ES-I3 (cell line): ENCODE measurements around the gene GCNA.
"Not testable (repeated sequence)": the region's sequence is repeated elsewhere in the genome, so short reads cannot be mapped to it uniquely, and the experiment has no call there.

Experiments
- H3K36me3 ChIP-seq: 2 replicates; pipeline ENCODE4 v1.6.1; 2013; ENCODE audit warnings: mild to moderate bottlenecking, low read length, control low read depth, moderate library complexity; ENCODE audit not compliant: insufficient read depth
- H3K4me1 ChIP-seq: 2 replicates; pipeline ENCODE4 v1.6.1; 2013; ENCODE audit warnings: mild to moderate bottlenecking, control low read depth, low read length; ENCODE audit not compliant: insufficient read depth
- H3K9ac ChIP-seq: 2 replicates; pipeline ENCODE4 v1.6.1; 2013; ENCODE audit warnings: low read depth, mild to moderate bottlenecking, low read length, moderate library complexity
- H3K9me3 ChIP-seq: 2 replicates; pipeline ENCODE4 v1.6.1; 2013; ENCODE audit warnings: mild to moderate bottlenecking, low read length, moderate library complexity; ENCODE audit not compliant: control insufficient read depth, insufficient read depth

The GCNA gene

DNA sequence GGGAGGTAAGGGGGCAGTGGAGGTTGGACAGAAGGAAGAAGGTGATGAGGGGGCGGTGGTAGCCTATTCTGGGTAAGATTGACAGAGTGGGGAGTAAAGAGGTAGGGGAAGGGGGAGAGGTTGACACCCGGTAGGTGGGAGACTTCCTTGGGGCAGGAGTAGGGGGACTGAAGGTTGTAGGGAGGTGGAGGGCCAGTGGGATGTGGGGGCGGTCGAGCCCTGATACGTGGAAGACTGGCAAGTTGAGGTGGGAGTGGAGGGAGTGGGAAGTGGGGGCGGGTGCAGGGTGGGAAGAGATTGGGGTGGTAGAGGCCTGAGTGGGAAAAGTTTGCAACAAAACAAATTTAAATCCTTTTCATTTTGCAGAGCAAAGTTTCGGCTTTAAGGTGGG lies 1.7 kb downstream of the GCNA start:
- no peaks in the 10 kb centered on the region for H3K9me3 ChIP-seq
- H3K9ac ChIP-seq = no peak overlapping the region
- H3K4me1 ChIP-seq = no peaks in the 10 kb centered on the region
- H3K36me3 ChIP-seq = no peaks in the 10 kb centered on the region

DNA sequence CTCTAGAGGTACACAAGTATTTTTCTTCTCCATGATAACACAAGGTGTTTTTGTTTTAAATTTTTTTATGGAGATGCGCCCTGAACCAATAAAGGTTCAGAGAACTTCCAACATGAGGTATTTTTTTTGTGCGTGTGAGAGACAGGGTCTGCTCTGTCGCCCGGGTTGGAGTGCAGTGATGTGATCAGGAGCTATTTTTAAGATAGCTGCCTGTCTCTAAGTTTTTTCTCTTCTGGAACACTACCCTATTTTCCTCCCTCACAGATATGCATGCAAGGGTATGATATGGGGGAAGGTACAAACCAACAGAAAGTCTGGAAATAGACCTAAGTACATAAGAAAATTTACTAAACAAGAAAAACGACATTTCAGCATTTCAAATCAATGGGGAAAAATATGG lies 3.0 kb downstream of the GCNA start:
- no peak overlapping the region for H3K9ac ChIP-seq
- no peaks in the 10 kb centered on the region for H3K36me3 ChIP-seq
- H3K4me1 ChIP-seq = no peaks in the 10 kb centered on the region
- no peaks in the 10 kb centered on the region for H3K9me3 ChIP-seq

DNA sequence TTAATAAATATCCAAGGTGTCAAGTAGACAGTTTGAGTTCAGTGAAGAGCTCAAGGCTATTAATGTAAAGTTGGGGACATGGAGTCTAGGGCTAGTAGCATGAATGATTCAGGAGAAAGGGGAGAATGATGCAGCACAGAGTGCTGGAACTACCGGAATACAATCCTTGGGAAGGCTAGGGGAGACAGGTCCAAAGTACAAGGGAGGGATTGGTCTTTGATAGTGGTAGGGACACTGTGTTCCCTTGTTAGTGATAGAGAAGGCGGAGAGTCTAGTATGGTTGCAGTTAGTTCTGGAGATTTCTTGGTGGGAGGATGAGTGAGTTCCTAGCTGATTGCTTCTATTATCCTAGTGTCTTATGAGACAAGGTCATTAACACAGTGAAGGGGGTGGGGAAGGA lies 8.7 kb downstream of the GCNA start:
- Histone ChIP-seq H3K9ac (no peak overlapping the region), H3K4me1 (no peaks in the 10 kb centered on the region), H3K36me3 (no peaks in the 10 kb centered on the region), H3K9me3 (no peaks in the 10 kb centered on the region)

DNA sequence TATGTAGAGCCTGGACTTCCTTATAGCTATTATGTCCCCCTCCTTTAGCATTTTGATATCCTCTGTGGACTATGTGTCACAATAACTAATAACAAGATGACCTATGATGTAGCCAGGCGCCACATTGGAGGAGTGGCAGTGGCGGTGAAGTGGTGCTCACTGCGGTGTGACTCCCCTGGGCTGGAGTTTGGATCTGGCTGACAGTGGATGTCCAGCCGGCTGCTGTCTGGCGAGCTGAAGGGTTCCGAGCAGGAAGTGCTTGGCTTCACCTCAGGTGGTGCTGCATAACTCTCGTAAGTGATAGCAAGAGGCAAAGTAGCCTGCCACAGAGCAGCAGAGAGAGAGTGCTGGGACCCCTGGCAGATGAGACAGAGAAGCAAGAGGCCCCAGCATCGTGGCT lies 15.0 kb downstream of the GCNA start:
- not testable (repeated sequence) for H3K9me3 ChIP-seq, H3K9ac ChIP-seq, H3K4me1 ChIP-seq, H3K36me3 ChIP-seq

DNA sequence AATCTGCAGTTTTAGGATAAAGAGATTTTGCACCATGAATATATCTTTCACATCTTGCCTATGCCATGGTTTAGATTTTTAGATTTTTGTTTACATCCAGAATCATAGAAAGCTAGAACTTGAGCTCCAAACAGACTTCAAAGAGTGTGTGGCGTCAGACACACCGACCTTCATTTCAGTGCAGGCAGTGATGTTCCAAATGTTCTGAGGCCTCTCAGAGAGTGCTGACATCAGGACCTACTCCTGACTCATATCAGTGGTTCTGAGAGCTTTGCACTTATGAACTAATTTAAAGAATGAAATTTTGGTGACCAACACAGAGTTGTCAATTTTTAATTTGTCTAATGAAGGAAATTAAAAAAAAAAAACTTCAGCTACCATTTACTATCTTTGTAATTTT lies 21.7 kb downstream of the GCNA start:
- Histone ChIP-seq H3K36me3 (no peaks in the 10 kb centered on the region), H3K9me3 (no peaks in the 10 kb centered on the region; the same call in 1 of the 2 replicates)

DNA sequence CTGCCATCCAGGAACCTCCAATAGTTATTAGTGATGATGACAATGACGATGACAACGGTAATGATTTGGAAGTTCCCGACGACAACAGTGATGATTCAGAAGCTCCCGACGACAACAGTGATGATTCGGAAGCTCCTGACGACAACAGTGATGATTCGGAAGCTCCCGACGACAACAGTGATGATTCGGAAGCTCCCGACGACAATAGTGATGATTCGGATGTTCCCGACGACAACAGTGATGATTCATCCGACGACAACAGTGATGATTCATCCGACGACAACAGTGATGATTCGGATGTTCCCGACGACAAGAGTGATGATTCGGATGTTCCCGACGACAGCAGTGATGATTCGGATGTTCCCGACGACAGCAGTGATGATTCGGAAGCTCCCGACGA lies 25.4 kb downstream of the GCNA start:
- no peaks in the 10 kb centered on the region; the same call in 1 of the 2 replicates for H3K9me3 ChIP-seq
- no peak overlapping the region for H3K9ac ChIP-seq

More for the DNA sequence above, 21.7 kb downstream of the GCNA start:
- Histone ChIP-seq H3K4me1 (no peaks in the 10 kb centered on the region), H3K9ac (no peak overlapping the region)

DNA sequence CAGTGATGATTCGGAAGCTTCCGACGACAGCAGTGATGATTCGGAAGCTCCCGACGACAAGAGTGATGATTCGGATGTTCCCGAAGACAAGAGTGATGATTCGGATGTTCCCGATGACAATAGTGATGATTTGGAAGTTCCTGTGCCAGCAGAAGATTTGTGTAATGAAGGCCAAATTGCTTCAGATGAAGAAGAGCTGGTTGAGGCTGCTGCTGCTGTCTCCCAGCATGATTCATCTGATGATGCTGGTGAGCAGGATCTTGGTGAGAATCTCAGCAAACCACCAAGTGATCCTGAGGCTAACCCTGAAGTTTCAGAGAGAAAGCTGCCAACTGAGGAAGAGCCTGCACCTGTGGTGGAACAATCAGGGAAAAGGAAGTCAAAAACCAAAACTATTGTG lies 25.9 kb downstream of the GCNA start:
- H3K36me3 ChIP-seq = no peaks in the 10 kb centered on the region
- H3K4me1 ChIP-seq = no peaks in the 10 kb centered on the region
- no peaks in the 10 kb centered on the region; the same call in 1 of the 2 replicates for H3K9me3 ChIP-seq
- H3K9ac ChIP-seq = no peak overlapping the region

More for the DNA sequence above, 25.4 kb downstream of the GCNA start:
- H3K4me1 ChIP-seq = no peaks in the 10 kb centered on the region
- H3K36me3 ChIP-seq = no peaks in the 10 kb centered on the region

DNA sequence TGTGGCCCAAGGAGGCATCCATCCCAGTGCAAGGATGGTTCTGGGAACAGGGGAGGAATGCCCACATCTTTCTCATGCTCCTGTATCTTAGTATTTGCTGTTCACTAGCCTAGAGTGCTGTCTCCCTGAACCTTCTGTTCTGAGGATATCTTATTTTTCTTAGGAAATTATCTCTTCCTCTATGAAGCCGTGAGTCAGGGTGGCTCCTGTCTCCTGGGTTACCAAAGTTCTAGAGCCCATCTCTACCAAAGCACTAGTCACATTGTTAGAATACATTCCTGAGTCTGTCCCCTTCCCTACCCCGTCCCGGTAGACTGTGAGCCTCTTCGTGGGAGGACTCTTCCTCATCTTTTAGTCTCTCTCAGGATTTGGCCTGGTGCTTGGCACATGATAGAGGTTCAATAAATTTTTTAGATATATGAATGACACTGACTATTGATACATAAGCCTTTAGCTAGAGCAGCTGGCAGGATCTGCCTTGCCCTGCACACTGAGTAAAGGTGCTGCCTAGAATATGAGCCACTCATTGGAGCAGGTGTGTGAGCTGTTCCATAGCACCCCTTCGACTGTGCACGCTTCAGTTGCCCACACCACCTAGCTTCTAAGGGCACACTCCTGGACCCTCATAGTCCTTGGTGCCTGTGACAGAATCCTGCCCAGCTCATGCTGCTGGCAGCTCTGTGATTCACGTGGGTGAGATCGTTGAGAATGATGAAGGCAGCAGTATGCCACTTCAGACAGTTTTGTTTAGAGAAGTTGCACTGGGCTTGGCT lies 26.7 kb downstream of the GCNA start:
- Histone ChIP-seq H3K9me3 (no peaks in the 10 kb centered on the region; the same call in 1 of the 2 replicates), H3K9ac (no peak overlapping the region), H3K36me3 (no peaks in the 10 kb centered on the region), H3K4me1 (no peaks in the 10 kb centered on the region)

DNA sequence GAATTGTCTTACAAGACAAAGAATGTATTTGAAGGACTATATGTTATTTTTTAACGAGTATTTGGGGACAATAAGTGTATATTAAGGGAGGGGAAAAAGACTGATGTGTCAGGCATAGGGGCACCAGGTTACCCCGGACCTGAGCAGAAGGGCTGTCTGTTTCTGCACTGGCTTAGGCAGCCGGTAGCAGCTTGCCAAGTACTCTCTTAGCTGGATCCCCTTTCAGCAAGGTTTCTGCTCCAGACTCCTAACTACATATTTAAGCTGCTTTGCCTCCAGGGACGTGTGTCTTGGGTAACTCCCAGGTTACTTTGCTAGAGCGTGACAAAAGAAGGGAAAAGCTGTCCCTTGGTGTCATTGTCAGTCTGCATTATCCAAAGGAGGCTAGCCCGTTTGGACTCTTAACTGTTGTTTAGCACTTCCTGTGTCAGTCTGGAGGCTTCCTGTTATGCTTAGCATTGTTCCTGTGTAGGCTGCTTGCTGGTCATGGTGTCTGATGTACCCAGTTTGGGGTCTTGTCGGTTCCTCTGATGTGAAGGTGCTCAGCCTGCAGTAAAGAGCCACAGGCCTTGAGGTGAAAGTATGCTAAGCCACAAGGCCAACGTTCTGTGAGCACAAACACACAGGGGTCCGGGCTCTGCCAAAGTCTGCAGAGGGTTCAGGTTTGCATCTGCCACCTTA lies 28.4 kb downstream of the GCNA start:
- H3K9ac ChIP-seq = no peak overlapping the region
- no peaks in the 10 kb centered on the region for H3K36me3 ChIP-seq
- H3K9me3 ChIP-seq = no peaks in the 10 kb centered on the region; the same call in 1 of the 2 replicates

DNA sequence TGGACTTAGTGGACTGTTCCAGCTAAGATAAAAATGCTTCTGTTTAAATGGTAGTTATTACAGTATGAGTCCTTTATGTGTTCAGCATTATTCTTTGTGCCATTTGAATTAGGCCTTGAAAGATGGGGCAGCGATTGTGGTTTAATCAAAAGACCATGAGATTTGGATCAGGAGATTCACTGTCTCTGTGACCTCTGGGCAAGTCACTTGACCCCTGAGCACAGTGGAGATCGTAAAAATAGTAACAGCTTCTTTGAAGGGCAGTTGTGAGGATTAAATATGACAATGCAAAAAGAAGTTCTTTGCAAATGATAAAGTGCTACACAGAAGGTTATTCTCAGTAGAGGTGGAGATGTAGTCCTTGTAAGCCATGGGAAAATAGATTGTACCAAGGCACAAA lies 29.3 kb downstream of the GCNA start:
- no peaks in the 10 kb centered on the region; the same call in 1 of the 2 replicates for H3K9me3 ChIP-seq

More for the DNA sequence above, 28.4 kb downstream of the GCNA start:
- no peaks in the 10 kb centered on the region for H3K4me1 ChIP-seq

DNA sequence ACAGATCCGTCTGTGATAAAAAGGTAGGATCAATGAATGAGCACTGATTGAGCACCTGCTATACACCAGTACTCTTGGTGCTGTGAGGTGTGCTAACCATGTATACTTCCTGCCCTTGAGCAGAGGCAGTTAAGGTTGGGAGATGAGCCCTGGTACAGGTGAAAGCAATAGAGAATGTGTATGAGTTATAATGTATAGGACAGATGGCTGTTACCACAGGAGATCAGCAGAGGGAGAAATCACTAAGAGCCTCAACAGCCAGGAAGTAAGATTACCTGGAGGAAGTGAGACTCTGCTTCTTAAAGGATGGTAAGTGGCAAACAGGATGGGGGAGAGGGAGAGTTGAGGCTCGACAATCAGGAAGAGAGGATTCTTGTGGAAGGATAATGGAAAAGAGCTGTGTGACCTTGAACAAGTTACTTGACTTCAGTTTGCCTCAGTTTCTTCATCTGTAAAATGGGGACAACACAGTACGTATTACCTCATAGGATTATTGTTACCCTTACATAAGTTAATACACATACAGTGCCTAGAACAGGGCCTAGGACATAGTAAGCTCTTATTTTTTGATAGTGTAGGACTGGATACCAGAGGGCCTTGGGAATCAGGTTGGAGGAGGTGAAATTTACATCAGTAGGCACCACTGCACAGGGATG lies 31.0 kb downstream of the GCNA start:
- no peaks in the 10 kb centered on the region for H3K9me3 ChIP-seq

More for the DNA sequence above, 29.3 kb downstream of the GCNA start:
- no peak overlapping the region for H3K9ac ChIP-seq
- H3K36me3 ChIP-seq = no peaks in the 10 kb centered on the region
- no peaks in the 10 kb centered on the region for H3K4me1 ChIP-seq

DNA sequence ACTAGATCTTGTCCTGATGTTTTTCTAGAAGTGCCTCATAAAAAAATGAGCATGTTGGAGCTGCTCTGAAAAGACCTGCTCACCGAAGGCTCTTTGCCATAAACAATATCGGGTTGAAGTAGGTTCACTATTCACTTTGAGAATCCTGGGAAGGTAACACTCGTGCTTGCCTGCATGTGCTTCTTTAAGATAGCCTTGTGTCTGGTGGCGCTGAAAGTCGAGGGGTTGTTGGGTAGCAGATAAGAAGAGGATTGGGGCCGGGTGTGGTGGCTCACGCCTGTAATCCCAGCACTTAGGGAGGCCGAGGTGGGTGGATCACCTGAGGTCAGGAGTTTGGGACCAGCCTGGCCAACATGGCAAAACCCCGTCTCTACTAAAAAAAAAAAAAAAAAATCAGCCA lies 33.5 kb downstream of the GCNA start:
- H3K4me1 ChIP-seq, H3K9me3 ChIP-seq, H3K36me3 ChIP-seq, H3K9ac ChIP-seq: not testable (repeated sequence)

More for the DNA sequence above, 31.0 kb downstream of the GCNA start:
- Histone ChIP-seq H3K36me3 (no peaks in the 10 kb centered on the region), H3K4me1 (no peaks in the 10 kb centered on the region), H3K9ac (no peak overlapping the region)

DNA sequence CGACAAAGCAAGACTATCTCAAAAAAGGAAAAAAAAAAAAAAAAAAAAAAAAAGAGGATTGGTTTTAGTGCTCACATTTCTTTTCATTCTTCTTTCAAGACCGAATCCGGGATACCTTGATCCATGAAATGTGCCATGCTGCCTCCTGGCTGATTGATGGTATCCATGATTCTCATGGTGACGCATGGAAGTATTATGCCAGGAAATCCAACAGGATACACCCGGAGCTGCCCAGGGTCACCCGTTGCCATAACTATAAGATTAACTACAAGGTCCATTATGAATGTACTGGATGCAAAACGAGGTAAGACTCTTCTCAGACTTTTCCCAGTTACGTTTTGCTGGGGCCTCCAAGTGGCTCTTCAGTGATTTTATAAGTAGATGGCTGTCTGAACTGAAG lies 34.0 kb downstream of the GCNA start:
- Histone ChIP-seq H3K9ac (no peak overlapping the region), H3K36me3 (no peaks in the 10 kb centered on the region), H3K9me3 (no peaks in the 10 kb centered on the region), H3K4me1 (no peaks in the 10 kb centered on the region)

DNA sequence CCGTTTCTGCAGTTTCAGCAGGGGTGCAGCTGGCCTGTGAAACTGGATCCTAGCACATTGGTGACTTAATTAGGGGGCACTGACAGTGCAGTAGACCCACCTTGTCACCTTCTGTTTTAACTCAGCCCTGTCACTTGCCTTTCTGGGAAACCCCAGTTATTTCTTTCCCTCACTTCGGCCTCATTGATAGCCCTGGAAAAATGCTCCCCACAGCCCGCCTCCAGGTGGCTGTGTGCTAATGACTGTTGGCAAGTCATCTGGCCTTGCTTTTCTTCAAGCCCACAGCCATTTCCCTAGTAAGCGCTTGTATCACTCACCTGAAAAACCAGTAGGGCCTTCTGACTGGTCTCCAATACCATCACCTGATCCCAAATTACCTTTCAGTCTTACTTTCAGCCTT lies 36.8 kb downstream of the GCNA start:
- Histone ChIP-seq H3K36me3 (no peaks in the 10 kb centered on the region), H3K9ac (no peak overlapping the region), H3K4me1 (peaks cover 3% of the 10 kb centered on the region; the same call in 1 of the 2 replicates), H3K9me3 (0 out of 2 replicates have a peak, but pooled peaks cover under 1% of the 10 kb centered on the region)
